ENCODE measurements around the gene PIGZ. TPM values are rescaled to one million over a fixed set of nuclear protein-coding genes. Genes with fewer than 3 reads are reported as not detected.

PIGZ gene, protein sequence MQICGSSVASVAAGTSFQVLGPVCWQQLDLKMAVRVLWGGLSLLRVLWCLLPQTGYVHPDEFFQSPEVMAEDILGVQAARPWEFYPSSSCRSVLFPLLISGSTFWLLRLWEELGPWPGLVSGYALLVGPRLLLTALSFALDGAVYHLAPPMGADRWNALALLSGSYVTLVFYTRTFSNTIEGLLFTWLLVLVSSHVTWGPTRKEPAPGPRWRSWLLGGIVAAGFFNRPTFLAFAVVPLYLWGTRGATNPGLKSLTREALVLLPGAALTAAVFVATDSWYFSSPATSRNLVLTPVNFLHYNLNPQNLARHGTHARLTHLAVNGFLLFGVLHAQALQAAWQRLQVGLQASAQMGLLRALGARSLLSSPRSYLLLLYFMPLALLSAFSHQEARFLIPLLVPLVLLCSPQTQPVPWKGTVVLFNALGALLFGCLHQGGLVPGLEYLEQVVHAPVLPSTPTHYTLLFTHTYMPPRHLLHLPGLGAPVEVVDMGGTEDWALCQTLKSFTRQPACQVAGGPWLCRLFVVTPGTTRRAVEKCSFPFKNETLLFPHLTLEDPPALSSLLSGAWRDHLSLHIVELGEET
- 3.6 TPM for total RNA-seq
- long read RNA-seq, partial matches to known transcripts: 0 of 6 reads
- long read RNA-seq, other reads (novel, unspliced or antisense): 1 of 6 reads

- no peak for TF ChIP-seq CTCF (IDR thresholded peaks at IDR 0.05)
- Histone ChIP-seq H3K27ac (peak within 1 kb of the TSS; percentile 68), H3K9me3 (no peaks in the 10 kb centered on the region), H3K36me3 (no peaks in the 10 kb centered on the region), H3K4me3 (peak within 1 kb of the TSS; percentile 92), H3K27me3 (no peaks in the 10 kb centered on the region), H3K4me1 (peaks cover 13% of the 10 kb centered on the region)
- intact Hi-C loops (cut with DNase I): no loop called here
- DNase-seq (peak; percentile 78), ATAC-seq (peak; percentile 85)
Observed at GRCh38 chr3:196968233-196969133, at the start of gene PIGZ. Gene PIGZ, minus strand, starts transcription at chr3:196968833. Its CDS starts 16,802 bp downstream, at chr3:196952031.

- no peak for ATAC-seq
Observed at GRCh38 chr3:197017003-197017402, 48.4 kb upstream of the PIGZ start.

DNA sequence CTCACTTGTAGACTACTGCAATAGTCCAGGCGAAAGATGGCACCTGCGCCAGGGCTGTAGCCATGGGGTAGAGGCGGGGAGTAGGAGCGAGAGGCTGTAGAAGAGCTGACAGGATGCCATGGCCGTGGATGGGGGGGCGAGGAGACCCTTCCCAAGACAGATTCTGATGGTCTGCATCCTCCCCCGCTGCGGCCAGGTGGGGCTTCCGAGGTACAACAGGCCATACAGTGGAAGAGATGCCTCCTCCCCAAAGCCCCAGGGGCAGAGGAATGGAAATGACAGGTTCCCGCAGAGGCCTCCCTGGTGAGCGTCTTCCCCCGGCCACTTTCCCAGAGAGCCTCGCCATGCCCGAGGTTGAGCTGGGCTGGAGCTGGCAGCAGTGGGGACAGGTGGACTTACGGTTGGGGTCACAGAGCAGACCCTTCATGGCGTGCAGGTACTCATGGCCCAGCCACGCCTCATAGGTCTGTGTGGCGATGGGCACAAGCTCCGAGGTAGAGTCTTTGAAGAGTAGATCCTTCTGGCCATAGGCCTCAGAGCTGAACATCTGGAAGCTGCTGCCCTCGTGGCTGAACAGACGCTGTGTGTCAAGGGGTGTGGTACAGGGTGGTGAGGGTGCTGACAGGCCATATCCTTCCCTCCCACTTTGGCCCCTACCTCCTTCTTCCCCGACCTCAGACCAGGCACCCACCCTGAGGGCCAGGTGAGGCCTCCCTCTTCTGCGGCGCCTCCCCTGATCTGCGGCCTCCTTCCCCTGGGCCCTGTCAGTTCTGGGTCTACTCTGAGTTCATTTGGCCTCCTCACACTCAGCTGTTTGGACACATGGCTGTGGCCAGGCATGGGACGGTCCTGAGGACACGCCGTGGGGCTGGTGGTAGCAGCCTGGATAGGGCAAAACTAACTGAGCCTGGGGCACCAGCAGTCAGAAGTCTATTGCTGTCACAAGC lies 47.4 kb upstream of the PIGZ start:
- no peak for ATAC-seq

More at GRCh38 chr3:197017003-197017402, 48.4 kb upstream of the PIGZ start:
- Histone ChIP-seq H3K36me3 (no peaks in the 10 kb centered on the region), H3K9me3 (no peaks in the 10 kb centered on the region), H3K27ac (no peak overlapping the region), H3K27me3 (no peaks in the 10 kb centered on the region), H3K4me1 (no peaks in the 10 kb centered on the region), H3K4me3 (no peak overlapping the region)
- no peak for TF ChIP-seq CTCF (IDR thresholded peaks at IDR 0.05)
- DNase-seq: peak; percentile 57
- intact Hi-C loops (cut with DNase I): no loop called here

GRCh38 chr3:197014942-197015575 lies 46.4 kb upstream of the PIGZ start:
- DNase-seq: no peak
- intact Hi-C loops (cut with DNase I): no loop called here
- no peak for ATAC-seq

More for the DNA sequence above, 47.4 kb upstream of the PIGZ start:
- Histone ChIP-seq H3K27me3 (no peaks in the 10 kb centered on the region), H3K9me3 (no peaks in the 10 kb centered on the region), H3K36me3 (no peaks in the 10 kb centered on the region), H3K4me3 (no peak overlapping the region), H3K27ac (no peak overlapping the region), H3K4me1 (no peaks in the 10 kb centered on the region)
- intact Hi-C loops (cut with DNase I): no loop called here
- DNase-seq: peak; percentile 53
- TF ChIP-seq CTCF (IDR thresholded peaks at IDR 0.05): no peak

More at GRCh38 chr3:197014942-197015575, 46.4 kb upstream of the PIGZ start:
- Histone ChIP-seq H3K4me3 (no peak overlapping the region), H3K36me3 (no peaks in the 10 kb centered on the region), H3K4me1 (no peaks in the 10 kb centered on the region), H3K9me3 (no peaks in the 10 kb centered on the region), H3K27me3 (no peaks in the 10 kb centered on the region), H3K27ac (no peak overlapping the region)
- no peak for TF ChIP-seq CTCF (IDR thresholded peaks at IDR 0.05)
